ENCODE results near the gene PPP5C.
A peak's percentile ranks its signal among the peaks of the same experiment; 100 is the strongest.

PPP5C gene

GRCh38 chr19:46350029-46350757, 3.3 kb downstream of the PPP5C start:
- Histone ChIP-seq H3K9ac (no peak overlapping the region), H3K4me2 (0 out of 2 replicates have a peak overlapping the region, but pooled peaks have one; percentile 85), H2AFZ (ENCODE audit: low read depth) (no peak overlapping the region), H3K27ac (no peak overlapping the region), H4K20me1 (ENCODE audit: insufficient read depth) (no peaks in the 10 kb centered on the region; the same call in 1 of the 2 replicates), H3K79me2 (ENCODE audit: insufficient read depth, low read depth) (peaks cover 49% of the 10 kb centered on the region), H3K4me1 (ENCODE audit: low read depth, poor library complexity, severe bottlenecking) (peaks cover 30% of the 10 kb centered on the region), H3K36me3 (ENCODE audit: insufficient read depth) (peaks cover 6% of the 10 kb centered on the region; the same call in 1 of the 2 replicates), H3K4me3 (IDR thresholded peaks at IDR 0.05; ENCODE audit: insufficient read depth, low read depth, low read length) (no peak overlapping the region), H3K27me3 (ENCODE audit: insufficient read depth, low read depth) (no peaks in the 10 kb centered on the region)
- TF ChIP-seq CTCF (conservative IDR thresholded peaks at IDR 0.05; ENCODE audit: low read depth, low read length) = no peak

GRCh38 chr19:46350758-46351159, 3.9 kb downstream of the PPP5C start:
- Histone ChIP-seq H3K4me1 (ENCODE audit: low read depth, poor library complexity, severe bottlenecking) (peaks cover 30% of the 10 kb centered on the region), H3K4me2 (no peak overlapping the region), H3K79me2 (ENCODE audit: insufficient read depth, low read depth) (peaks cover 49% of the 10 kb centered on the region), H2AFZ (ENCODE audit: low read depth) (no peak overlapping the region), H3K27me3 (ENCODE audit: insufficient read depth, low read depth) (no peaks in the 10 kb centered on the region), H3K9ac (no peak overlapping the region), H3K36me3 (ENCODE audit: insufficient read depth) (peaks cover 6% of the 10 kb centered on the region; the same call in 1 of the 2 replicates), H3K27ac (no peak overlapping the region), H4K20me1 (ENCODE audit: insufficient read depth) (no peaks in the 10 kb centered on the region; the same call in 1 of the 2 replicates), H3K4me3 (IDR thresholded peaks at IDR 0.05; ENCODE audit: insufficient read depth, low read depth, low read length) (no peak overlapping the region)
- no peak for TF ChIP-seq CTCF (conservative IDR thresholded peaks at IDR 0.05; ENCODE audit: low read depth, low read length)

GRCh38 chr19:46351241-46352041, 4.6 kb downstream of the PPP5C start:
- H2AFZ ChIP-seq (ENCODE audit: low read depth) = no peak overlapping the region
- H3K4me1 ChIP-seq (ENCODE audit: low read depth, poor library complexity, severe bottlenecking) = peaks cover 27% of the 10 kb centered on the region
- H3K4me2 ChIP-seq = no peak overlapping the region
- peaks cover 6% of the 10 kb centered on the region; the same call in 1 of the 2 replicates for H3K36me3 ChIP-seq (ENCODE audit: insufficient read depth)
- H3K27me3 ChIP-seq (ENCODE audit: insufficient read depth, low read depth) = no peaks in the 10 kb centered on the region
- H3K79me2 ChIP-seq (ENCODE audit: insufficient read depth, low read depth) = peaks cover 49% of the 10 kb centered on the region
- H3K27ac ChIP-seq = no peak overlapping the region
- H3K4me3 ChIP-seq (IDR thresholded peaks at IDR 0.05; ENCODE audit: insufficient read depth, low read depth, low read length) = no peak overlapping the region
- no peak for TF ChIP-seq CTCF (conservative IDR thresholded peaks at IDR 0.05; ENCODE audit: low read depth, low read length)
- no peaks in the 10 kb centered on the region; the same call in 1 of the 2 replicates for H4K20me1 ChIP-seq (ENCODE audit: insufficient read depth)
- no peak overlapping the region for H3K9ac ChIP-seq

GRCh38 chr19:46353730-46354528, 7.0 kb downstream of the PPP5C start:
- Histone ChIP-seq H3K4me2 (no peak overlapping the region), H3K9ac (no peak overlapping the region), H4K20me1 (ENCODE audit: insufficient read depth) (peaks cover 5% of the 10 kb centered on the region), H3K79me2 (ENCODE audit: insufficient read depth, low read depth) (peaks cover 31% of the 10 kb centered on the region), H2AFZ (ENCODE audit: low read depth) (no peak overlapping the region), H3K4me3 (IDR thresholded peaks at IDR 0.05; ENCODE audit: insufficient read depth, low read depth, low read length) (no peak overlapping the region), H3K27me3 (ENCODE audit: insufficient read depth, low read depth) (no peaks in the 10 kb centered on the region), H3K27ac (no peak overlapping the region), H3K4me1 (ENCODE audit: low read depth, poor library complexity, severe bottlenecking) (peaks cover 13% of the 10 kb centered on the region), H3K36me3 (ENCODE audit: insufficient read depth) (peaks cover 6% of the 10 kb centered on the region; the same call in 1 of the 2 replicates)
- no peak for TF ChIP-seq CTCF (conservative IDR thresholded peaks at IDR 0.05; ENCODE audit: low read depth, low read length)
